Activated B cell treated with CpG ODN at 0.5 μM for 24 hours (primary cell): ENCODE data around the gene SPSB1. TPM values are rescaled to one million over a fixed set of nuclear protein-coding genes. Genes with fewer than 3 reads are reported as not detected.

Source experiments
- ATAC-seq: fragments of 200-7000 bp; cut with Tn5 transposase; one replicate; pipeline ENCODE4 v1.10.0; 2021; ENCODE audit warnings: low read depth, mild to moderate bottlenecking, moderate library complexity
- CTCF ChIA-PET: fragments of 350-600 bp; sonication (Branson Sonifier 250); formaldehyde crosslinking; loops from one replicate; lab custom pipeline; 2021; ENCODE audit warnings: antibody characterized with exemption; lab: Charles Lee
- POLR2A ChIA-PET: fragments of 350-600 bp; sonication (Branson Sonifier 250); formaldehyde crosslinking; loops from one replicate; lab custom pipeline; 2021; ENCODE audit warnings: antibody characterized with exemption; lab: Charles Lee
- DNase-seq: peaks from one replicate; pipeline ENCODE4 v3.0.0; 2022
- H3K27ac Mint-ChIP-seq: one replicate; pipeline ENCODE4 v1.8.0; 2020; ENCODE audit warnings: mixed read lengths
- H3K27me3 Mint-ChIP-seq: one replicate; pipeline ENCODE4 v1.8.0; 2021; ENCODE audit warnings: mixed read lengths
- H3K36me3 Mint-ChIP-seq: one replicate; pipeline ENCODE4 v1.8.0; 2021; ENCODE audit warnings: low read depth, mixed read lengths
- H3K4me1 Mint-ChIP-seq: one replicate; pipeline ENCODE4 v1.8.0; 2021; ENCODE audit warnings: mixed read lengths
- H3K4me3 Mint-ChIP-seq: one replicate; pipeline ENCODE4 v1.8.0; 2020; ENCODE audit warnings: mild to moderate bottlenecking, mixed read lengths
- H3K9me3 Mint-ChIP-seq: one replicate; pipeline ENCODE4 v1.8.0; 2020; ENCODE audit warnings: mixed read lengths
- CTCF ChIP-seq: fragments of 200-600 bp; IDR thresholded peaks from one replicate; pipeline ENCODE4 v1.8.0; 2022; ENCODE audit warnings: antibody characterized with exemption, mild to moderate bottlenecking
- intact Hi-C: fragments of 100-400 bp; cut with micrococcal nuclease; formaldehyde crosslinking; loops from one replicate; pipeline ENCODE4 v1.15.1; 2024
- total RNA-seq: library from RNA; stranded (reverse); gene quantifications from 2 replicates; pipeline ENCODE4 v1.2.3, GENCODE V29; 2022

SPSB1 gene
- total RNA-seq, 1 donor from 2014 or later, result 6.1 TPM

DNA sequence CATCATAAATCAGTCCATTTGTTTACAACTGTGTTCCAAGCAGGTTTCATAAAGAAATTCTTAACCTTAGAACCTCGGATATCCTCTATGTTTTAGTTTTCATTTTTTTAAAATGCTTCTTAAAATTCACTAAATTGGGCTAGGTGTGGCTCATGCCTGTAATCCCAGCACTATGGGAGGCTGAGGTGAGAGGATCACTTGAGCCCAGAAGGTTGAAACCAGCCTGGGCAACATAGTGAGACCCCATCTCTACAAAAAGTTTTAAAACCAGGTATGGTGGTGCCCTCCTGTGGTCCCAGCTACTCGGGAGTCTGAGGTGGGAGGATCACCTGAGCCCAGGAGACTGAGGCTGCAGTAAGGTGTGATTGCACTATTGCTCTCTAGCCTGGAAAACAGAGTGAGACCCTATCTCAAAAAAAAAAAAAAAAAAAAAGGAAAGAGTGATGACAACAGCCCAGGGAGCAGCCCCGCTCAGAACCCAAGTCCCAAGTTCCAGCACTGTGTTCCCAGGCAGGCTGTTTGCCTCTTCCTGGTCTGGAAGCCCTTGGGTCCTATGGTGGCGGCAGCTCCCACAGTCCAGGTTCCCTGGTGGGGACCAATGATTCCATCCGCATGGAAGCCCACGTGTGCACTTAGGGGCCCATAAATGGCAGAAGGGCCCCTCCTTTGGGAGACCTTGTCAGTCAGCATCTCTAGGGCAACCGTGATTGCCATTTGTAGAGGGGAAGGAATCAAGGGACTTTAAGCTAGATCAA lies 24.7 kb upstream of the SPSB1 start:
- POLR2A ChIA-PET, result no interaction called here
- Mint-ChIP-seq H3K9me3 (no peaks in the 10 kb centered on the region), H3K36me3 (peaks cover 48% of the 10 kb centered on the region), H3K27me3 (no peaks in the 10 kb centered on the region), H3K4me3 (no peak overlapping the region), H3K4me1 (no peaks in the 10 kb centered on the region), H3K27ac (no peak overlapping the region)
- no peak for DNase-seq
- TF ChIP-seq CTCF, result no peak
- CTCF ChIA-PET, result interaction anchor here (1.5 to 3.7 kb wide), 3 partner anchors 21 to 222 kb away, joined by 13 to 48 read pairs (median 20); no protein-coding TSS in a partner anchor
- ATAC-seq, result no peak
- intact Hi-C loops, result loop anchor here (1.0 to 5.0 kb wide), 3 partner anchors 21 to 223 kb away; no protein-coding TSS in a partner anchor

- ATAC-seq, result no peak
- CTCF ChIA-PET, result interaction anchor here (0.8 to 3.7 kb wide), 2 partner anchors 187 to 221 kb away, joined by 3 to 48 read pairs; no protein-coding TSS in a partner anchor
- H3K36me3 Mint-ChIP-seq, result peaks cover 38% of the 10 kb centered on the region
- DNase-seq, result no peak
- no peaks in the 10 kb centered on the region for H3K4me1 Mint-ChIP-seq
- no peak for TF ChIP-seq CTCF
- H3K27ac Mint-ChIP-seq, result no peak overlapping the region
- POLR2A ChIA-PET, result no interaction called here
- H3K4me3 Mint-ChIP-seq, result no peak overlapping the region
- H3K27me3 Mint-ChIP-seq, result no peaks in the 10 kb centered on the region
- intact Hi-C loops, result loop anchor here (5.0 kb wide), 1 partner anchor 188 kb away; no protein-coding TSS in a partner anchor
- H3K9me3 Mint-ChIP-seq, result no peaks in the 10 kb centered on the region
Observed at GRCh38 chr1:9269078-9269501, 23.6 kb upstream of the SPSB1 start.

- peaks cover 32% of the 10 kb centered on the region for H3K36me3 Mint-ChIP-seq
- intact Hi-C loops, result loop anchor here (5.0 kb wide), 1 partner anchor 188 kb away; no protein-coding TSS in a partner anchor
- H3K4me3 Mint-ChIP-seq, result no peak overlapping the region
Observed at GRCh38 chr1:9269721-9270120, 23.0 kb upstream of the SPSB1 start.

GRCh38 chr1:9270290-9270883 lies 22.3 kb upstream of the SPSB1 start:
- ChIA-PET POLR2A (interaction anchor here (0.7 kb wide), 1 partner anchor 187 kb away, joined by 4 read pairs; no protein-coding TSS in a partner anchor), CTCF (no interaction called here)
- Mint-ChIP-seq H3K9me3 (no peaks in the 10 kb centered on the region), H3K4me3 (no peak overlapping the region), H3K4me1 (peaks cover 3% of the 10 kb centered on the region), H3K27me3 (no peaks in the 10 kb centered on the region), H3K27ac (no peak overlapping the region), H3K36me3 (peaks cover 25% of the 10 kb centered on the region)
- no peak for TF ChIP-seq CTCF
- intact Hi-C loops, result no loop called here
- ATAC-seq (no peak), DNase-seq (no peak)

More at GRCh38 chr1:9269721-9270120, 23.0 kb upstream of the SPSB1 start:
- ChIA-PET CTCF (interaction anchor here (0.8 to 3.7 kb wide), 2 partner anchors 186 to 221 kb away, joined by 3 to 48 read pairs; no protein-coding TSS in a partner anchor), POLR2A (interaction anchor here (0.7 kb wide), 1 partner anchor 188 kb away, joined by 4 read pairs; no protein-coding TSS in a partner anchor)
- no peak for TF ChIP-seq CTCF
- no peak for ATAC-seq
- no peaks in the 10 kb centered on the region for H3K9me3 Mint-ChIP-seq
- no peak overlapping the region for H3K27ac Mint-ChIP-seq
- H3K4me1 Mint-ChIP-seq, result no peaks in the 10 kb centered on the region
- H3K27me3 Mint-ChIP-seq, result no peaks in the 10 kb centered on the region
- DNase-seq, result no peak

DNA sequence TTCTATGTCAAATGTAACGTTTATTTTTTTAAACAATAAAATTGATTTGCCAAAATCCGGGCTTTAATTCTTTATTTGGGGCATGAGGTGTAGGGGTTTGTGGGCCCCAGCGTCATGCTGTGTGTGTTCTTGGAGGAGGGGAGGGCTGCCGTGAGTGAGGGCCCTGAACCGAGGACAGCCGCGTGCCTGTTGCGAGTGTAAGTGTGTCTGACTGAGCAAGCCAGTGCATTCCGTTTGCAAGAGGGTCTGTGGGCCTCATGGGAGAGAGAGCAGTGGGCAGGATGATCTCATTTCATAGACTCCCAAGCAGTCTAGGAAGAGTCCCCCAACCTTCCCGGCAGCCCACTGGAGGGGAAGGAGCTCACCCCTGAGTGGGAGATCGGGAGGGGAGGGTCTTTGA lies 21.4 kb upstream of the SPSB1 start:
- no peak overlapping the region for H3K27ac Mint-ChIP-seq
- POLR2A ChIA-PET, result no interaction called here
- DNase-seq (no peak), ATAC-seq (no peak)
- peaks cover 7% of the 10 kb centered on the region for H3K4me1 Mint-ChIP-seq
- H3K36me3 Mint-ChIP-seq, result peaks cover 20% of the 10 kb centered on the region
- H3K27me3 Mint-ChIP-seq, result no peaks in the 10 kb centered on the region
- no peak overlapping the region for H3K4me3 Mint-ChIP-seq
- no peaks in the 10 kb centered on the region for H3K9me3 Mint-ChIP-seq
- intact Hi-C loops, result no loop called here
- CTCF ChIA-PET, result no interaction called here
- TF ChIP-seq CTCF, result no peak
